IMR-90 (cell line): Measurements from ENCODE around the gene C19orf33. TPM values are rescaled to one million over a fixed set of nuclear protein-coding genes. Genes with fewer than 3 reads are reported as not detected.

ENCODE experiments used
- ATAC-seq: fragments of 200-7000 bp; cut with Tn5 transposase; 2 replicates; pipeline ENCODE4 v1.9.1; 2020; ENCODE audit warnings: low read depth, mild to moderate bottlenecking, moderate library complexity
- BruUV-seq: library from RNA; stranded (reverse); fragments of 400-500 nt; replicated peaks from 2 replicates; lab custom pipeline; 2021; lab: Mats Ljungman, UMichigan
- CTCF ChIA-PET: fragments of 300-600 bp; formaldehyde crosslinking; extraction: SDS; loops from one replicate; lab custom pipeline; 2021; ENCODE audit warnings: antibody characterized with exemption; lab: Yijun Ruan, JAX
- POLR2A ChIA-PET: fragments of 300-600 bp; sonication (Branson Sonifier 250); formaldehyde crosslinking; loops from one replicate; lab custom pipeline; 2022; ENCODE audit warnings: antibody characterized with exemption; ENCODE audit not compliant: unreplicated experiment; lab: Charles Lee
- DNase-seq: peaks from one replicate; pipeline ENCODE4 v3.0.0; 2013
- H2AFZ ChIP-seq: replicated peaks from 2 replicates; pipeline ENCODE3; 2013; ENCODE audit warnings: low read length, mild to moderate bottlenecking; ENCODE audit not compliant: poor library complexity
- H2AK5ac ChIP-seq: 2 replicates; pipeline ENCODE4 v1.6.1; 2013; ENCODE audit warnings: low read depth, low read length, inconsistent platforms
- H2AK9ac ChIP-seq: replicated peaks from 2 replicates; pipeline ENCODE3; 2013; ENCODE audit warnings: mild to moderate bottlenecking, low read depth, low read length, moderate library complexity; ENCODE audit not compliant: poor library complexity
- H2BK120ac ChIP-seq: 2 replicates; pipeline ENCODE4 v1.6.1; 2013; ENCODE audit warnings: low read depth, low read length, inconsistent platforms
- H2BK15ac ChIP-seq: 3 replicates; pipeline ENCODE4 v1.6.1; 2013; ENCODE audit warnings: low read depth, low read length, inconsistent platforms
- H2BK20ac ChIP-seq: 2 replicates; pipeline ENCODE4 v1.6.1; 2013; ENCODE audit warnings: low read depth, mild to moderate bottlenecking, inconsistent platforms, low read length, moderate library complexity
- H2BK5ac ChIP-seq: 2 replicates; pipeline ENCODE4 v1.6.1; 2013; ENCODE audit warnings: mild to moderate bottlenecking, low read depth, low read length, inconsistent platforms; ENCODE audit not compliant: poor library complexity, severe bottlenecking
- H3K14ac ChIP-seq: replicated peaks from 2 replicates; pipeline ENCODE4 v1.6.1; 2013; ENCODE audit warnings: low read depth, low read length, inconsistent platforms
- H3K18ac ChIP-seq: 2 replicates; pipeline ENCODE4 v1.6.1; 2013; ENCODE audit warnings: low read depth, low read length, control low read depth
- H3K23ac ChIP-seq: 2 replicates; pipeline ENCODE4 v1.6.1; 2013; ENCODE audit warnings: low read depth, low read length, inconsistent platforms
- H3K27ac ChIP-seq: 2 replicates; pipeline ENCODE4 v1.5.1; 2013; ENCODE audit warnings: mild to moderate bottlenecking, control low read depth, low read length; ENCODE audit not compliant: insufficient read depth
- H3K27me3 ChIP-seq: 2 replicates; pipeline ENCODE4 v1.6.1; 2013; ENCODE audit warnings: low read length; ENCODE audit not compliant: control insufficient read depth, insufficient read depth
- H3K36me3 ChIP-seq: 2 replicates; pipeline ENCODE4 v1.6.1; 2013; ENCODE audit warnings: low read length, mixed read lengths; ENCODE audit not compliant: control insufficient read depth, insufficient read depth
- H3K4ac ChIP-seq: 2 replicates; pipeline ENCODE4 v1.6.1; 2013; ENCODE audit warnings: low read depth, low read length, inconsistent platforms
- H3K4me1 ChIP-seq: 2 replicates; pipeline ENCODE4 v1.6.1; 2013; ENCODE audit warnings: low read length, mixed read lengths; ENCODE audit not compliant: control insufficient read depth, insufficient read depth
- H3K4me2 ChIP-seq: 2 replicates; pipeline ENCODE4 v1.6.1; 2013; ENCODE audit warnings: low read depth, mild to moderate bottlenecking, control low read depth, low read length, moderate library complexity
- H3K4me3 ChIP-seq: 2 replicates; pipeline ENCODE4 v1.5.1; 2013; ENCODE audit warnings: low read depth, mild to moderate bottlenecking, control low read depth, low read length, moderate library complexity; ENCODE audit not compliant: insufficient read depth
- H3K56ac ChIP-seq: 2 replicates; pipeline ENCODE4 v1.6.1; 2013; ENCODE audit warnings: low read length, inconsistent platforms; ENCODE audit not compliant: insufficient read depth; ENCODE audit errors: extremely low read depth
- H3K79me1 ChIP-seq, 2 experiments: 2 replicates each; pipeline ENCODE4 v1.6.1; 2013; ENCODE audit warnings: low read length in 2 of 2, inconsistent platforms in 1 of 2, low read depth in 1 of 2
- H3K9ac ChIP-seq: 2 replicates; pipeline ENCODE4 v1.6.1; 2013; ENCODE audit warnings: low read depth, low read length, control low read depth
- H3K9me1 ChIP-seq: 2 replicates; pipeline ENCODE4 v1.6.1; 2013; ENCODE audit warnings: low read length, inconsistent platforms; ENCODE audit not compliant: insufficient read depth
- H3K9me3 ChIP-seq: 2 replicates; pipeline ENCODE4 v1.6.1; 2013; ENCODE audit warnings: low read length; ENCODE audit not compliant: control insufficient read depth, insufficient read depth
- H4K20me1 ChIP-seq: 2 replicates; pipeline ENCODE4 v1.6.1; 2013; ENCODE audit warnings: low read length, inconsistent platforms; ENCODE audit not compliant: insufficient read depth
- H4K5ac ChIP-seq: 2 replicates; pipeline ENCODE4 v1.6.1; 2013; ENCODE audit warnings: mild to moderate bottlenecking, low read depth, low read length, control low read depth
- H4K8ac ChIP-seq, 2 experiments: 2 replicates each; pipeline ENCODE4 v1.6.1; 2013; ENCODE audit warnings: low read depth in 2 of 2, low read length in 2 of 2, control low read depth in 1 of 2, inconsistent platforms in 1 of 2
- H4K91ac ChIP-seq: 2 replicates; pipeline ENCODE4 v1.6.1; 2013; ENCODE audit warnings: low read depth, low read length, inconsistent platforms; ENCODE audit not compliant: insufficient read depth
- BHLHE40 ChIP-seq: fragments of 150-350 bp; IDR thresholded peaks from 2 replicates; pipeline ENCODE4 v1.6.1; 2016; ENCODE audit warnings: mild to moderate bottlenecking, low read depth, low read length
- CEBPB ChIP-seq: IDR thresholded peaks from 2 replicates; pipeline ENCODE4 v1.6.1; 2012; ENCODE audit warnings: low read depth, low read length, improper control_type of control experiment
- CHD1 ChIP-seq: IDR thresholded peaks from 2 replicates; pipeline ENCODE4 v1.6.1; 2012; ENCODE audit warnings: low read depth, low read length, improper control_type of control experiment
- FOS ChIP-seq: fragments of 150-350 bp; IDR thresholded peaks from 2 replicates; pipeline ENCODE4 v1.6.1; 2016; ENCODE audit warnings: low read depth, low read length
- MAFK ChIP-seq: IDR thresholded peaks from 2 replicates; pipeline ENCODE4 v1.6.1; 2012; ENCODE audit warnings: low read depth, low read length, improper control_type of control experiment
- NFE2L2 ChIP-seq: fragments of 150-350 bp; IDR thresholded peaks from 2 replicates; pipeline ENCODE4 v1.6.1; 2016; ENCODE audit warnings: low read depth, mild to moderate bottlenecking, low read length
- POLR2A ChIP-seq: IDR thresholded peaks from 2 replicates; pipeline ENCODE4 v1.6.1; 2012; ENCODE audit warnings: mild to moderate bottlenecking, low read depth, low read length
- RAD21 ChIP-seq: IDR thresholded peaks from 2 replicates; pipeline ENCODE4 v1.6.1; 2012; ENCODE audit warnings: low read length, improper control_type of control experiment
- RCOR1 ChIP-seq: IDR thresholded peaks from 2 replicates; pipeline ENCODE4 v1.6.1; 2012; ENCODE audit warnings: mild to moderate bottlenecking, low read length, improper control_type of control experiment; ENCODE audit not compliant: insufficient replicate concordance
- RFX5 ChIP-seq: IDR thresholded peaks from 2 replicates; pipeline ENCODE4 v1.8.0; 2012; ENCODE audit warnings: low read depth, mild to moderate bottlenecking, low read length, moderate library complexity
- SMC3 ChIP-seq: fragments of 150-350 bp; IDR thresholded peaks from 2 replicates; pipeline ENCODE4 v1.6.1; 2016; ENCODE audit warnings: low read depth, mild to moderate bottlenecking, antibody characterized with exemption, low read length, moderate library complexity
- WGBS, 2 experiments: methylation state at CpG; one replicate each; pipeline versions ENCODE4 v1.1.5 to v1.1.7; 2013; ENCODE audit warnings: missing lambda C conversion rate in 2 of 2; ENCODE audit not compliant: insufficient read length in 1 of 2; ENCODE audit errors: extremely low coverage in 2 of 2; 5-methylcytosine and 5-hydroxymethylcytosine counted together
- dilution Hi-C: fragments of 300-500 bp; cut with HindIII; formaldehyde crosslinking; loops from one replicate; pipeline ENCODE4 v1.14.3; 2018; ENCODE audit warnings: low sequenced_read_pairs; ENCODE audit not compliant: unreplicated experiment
- in situ Hi-C: fragments of 300-500 bp; cut with MboI; formaldehyde crosslinking; loops from 3 replicates; pipeline ENCODE4 v1.14.3; 2019; ENCODE audit warnings: low sequenced_read_pairs, inconsistent platforms, mixed read lengths
- intact Hi-C: fragments of 100-400 bp; cut with micrococcal nuclease; formaldehyde crosslinking; loops from 2 replicates; pipeline ENCODE4 v1.10.0; 2022
- polyA plus RNA-seq, 3 experiments: library from polyadenylated mRNA; depleted of rRNA; stranded (reverse); fragments of >200 nt; gene quantifications; 2 replicates each; pipeline ENCODE4 v1.2.3, GENCODE V29; 2012; ENCODE audit warnings: low replicate concordance in 1 of 3
- total RNA-seq: library from RNA; depleted of rRNA; stranded (reverse); fragments of >200 nt; gene quantifications from 2 replicates; pipeline ENCODE4 v1.2.3, GENCODE V29; 2012
- TF ChIP-seq, protein P1 (sequence below): conservative IDR thresholded peaks from 2 replicates; pipeline ENCODE4 v1.5.1; 2012; ENCODE audit warnings: mild to moderate bottlenecking, low read depth, low read length, improper control_type of control experiment
- TF ChIP-seq, protein P2 (sequence below): fragments of 150-350 bp; IDR thresholded peaks from 2 replicates; pipeline ENCODE4 v1.6.1; 2016; ENCODE audit warnings: low read depth, mild to moderate bottlenecking, low read length, moderate library complexity, borderline replicate concordance

C19orf33 gene
- total and polyA plus RNA-seq, 2 of the 4 experiments (the other 2 are of a cell fraction), result 0.80 TPM; not detected in 1

DNA sequence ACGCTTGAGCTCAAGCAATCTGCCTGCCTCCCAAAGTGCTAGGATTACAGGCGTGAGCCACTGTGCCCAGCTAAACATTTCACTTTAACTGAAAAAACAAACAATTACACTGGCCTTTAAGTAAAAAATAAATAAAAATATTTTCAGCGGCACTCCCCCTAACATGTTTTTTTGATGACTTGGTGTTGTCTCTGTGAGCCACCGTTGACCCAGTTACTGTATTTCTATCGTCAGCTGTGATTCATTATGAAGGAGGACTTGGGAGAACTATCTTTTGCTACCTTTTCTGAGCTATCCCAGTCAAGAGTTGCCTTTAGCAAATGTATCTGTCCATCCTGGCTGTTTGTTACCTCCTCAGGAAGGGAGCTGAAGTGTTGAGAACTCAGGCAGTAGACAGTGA is 18.5 kb upstream of the C19orf33 start:
- peak overlapping the region; percentile 52 for H2AK9ac ChIP-seq
- no TSS peak for BruUV-seq
- peaks cover 2% of the 10 kb centered on the region; the same call in 1 of the 2 replicates for H3K9me1 ChIP-seq
- no peak overlapping the region for H3K56ac ChIP-seq
- intact Hi-C loops, result no loop called here
- peak overlapping the region; percentile 71 for H2AFZ ChIP-seq
- H2BK5ac ChIP-seq, result peak overlapping the region; percentile 62
- H2BK15ac ChIP-seq, result peak overlapping the region; percentile 99; the same call in 2 of the 3 replicates
- in situ Hi-C loops, result no loop called here
- POLR2A ChIA-PET, result no interaction called here
- H3K79me1 ChIP-seq, result no peaks in the 10 kb centered on the region
- dilution Hi-C loops, result no loop called here
- peak; percentile 62 for DNase-seq
- no peak overlapping the region for H3K4me3 ChIP-seq
- TF ChIP-seq RFX5 (no peak), FOS (no peak), CEBPB (no peak), CHD1 (no peak), MAFK (no peak), BHLHE40 (no peak), RCOR1 (no peak), RAD21 (no peak), NFE2L2 (no peak), SMC3 (no peak), POLR2A (no peak)
- TF ChIP-seq, protein P1, sequence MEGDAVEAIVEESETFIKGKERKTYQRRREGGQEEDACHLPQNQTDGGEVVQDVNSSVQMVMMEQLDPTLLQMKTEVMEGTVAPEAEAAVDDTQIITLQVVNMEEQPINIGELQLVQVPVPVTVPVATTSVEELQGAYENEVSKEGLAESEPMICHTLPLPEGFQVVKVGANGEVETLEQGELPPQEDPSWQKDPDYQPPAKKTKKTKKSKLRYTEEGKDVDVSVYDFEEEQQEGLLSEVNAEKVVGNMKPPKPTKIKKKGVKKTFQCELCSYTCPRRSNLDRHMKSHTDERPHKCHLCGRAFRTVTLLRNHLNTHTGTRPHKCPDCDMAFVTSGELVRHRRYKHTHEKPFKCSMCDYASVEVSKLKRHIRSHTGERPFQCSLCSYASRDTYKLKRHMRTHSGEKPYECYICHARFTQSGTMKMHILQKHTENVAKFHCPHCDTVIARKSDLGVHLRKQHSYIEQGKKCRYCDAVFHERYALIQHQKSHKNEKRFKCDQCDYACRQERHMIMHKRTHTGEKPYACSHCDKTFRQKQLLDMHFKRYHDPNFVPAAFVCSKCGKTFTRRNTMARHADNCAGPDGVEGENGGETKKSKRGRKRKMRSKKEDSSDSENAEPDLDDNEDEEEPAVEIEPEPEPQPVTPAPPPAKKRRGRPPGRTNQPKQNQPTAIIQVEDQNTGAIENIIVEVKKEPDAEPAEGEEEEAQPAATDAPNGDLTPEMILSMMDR, result no peak
- TF ChIP-seq, protein P2, sequence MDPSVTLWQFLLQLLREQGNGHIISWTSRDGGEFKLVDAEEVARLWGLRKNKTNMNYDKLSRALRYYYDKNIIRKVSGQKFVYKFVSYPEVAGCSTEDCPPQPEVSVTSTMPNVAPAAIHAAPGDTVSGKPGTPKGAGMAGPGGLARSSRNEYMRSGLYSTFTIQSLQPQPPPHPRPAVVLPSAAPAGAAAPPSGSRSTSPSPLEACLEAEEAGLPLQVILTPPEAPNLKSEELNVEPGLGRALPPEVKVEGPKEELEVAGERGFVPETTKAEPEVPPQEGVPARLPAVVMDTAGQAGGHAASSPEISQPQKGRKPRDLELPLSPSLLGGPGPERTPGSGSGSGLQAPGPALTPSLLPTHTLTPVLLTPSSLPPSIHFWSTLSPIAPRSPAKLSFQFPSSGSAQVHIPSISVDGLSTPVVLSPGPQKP, result no peak
- H3K9me3 ChIP-seq, result no peaks in the 10 kb centered on the region
- peak overlapping the region; percentile 83 for H2BK20ac ChIP-seq
- no peaks in the 10 kb centered on the region for H3K36me3 ChIP-seq
- H4K5ac ChIP-seq, result peak overlapping the region; percentile 62; the same call in 1 of the 2 replicates
- H3K9ac ChIP-seq, result no peak overlapping the region; the same call in 1 of the 2 replicates
- no peaks in the 10 kb centered on the region for H4K20me1 ChIP-seq
- H3K23ac ChIP-seq, result peak overlapping the region; percentile 22; the same call in 1 of the 2 replicates
- peak overlapping the region; percentile 95 for H2AK5ac ChIP-seq
- peak overlapping the region in 1 of 2 experiments; percentile 81; a peak in 2 of 4 replicates for H4K8ac ChIP-seq
- H3K27me3 ChIP-seq, result no peaks in the 10 kb centered on the region
- CTCF ChIA-PET, result no interaction called here
- H3K18ac ChIP-seq, result peak overlapping the region; percentile 58; the same call in 1 of the 2 replicates
- H4K91ac ChIP-seq, result peak overlapping the region; percentile 73
- H3K4me1 ChIP-seq, result peaks cover 13% of the 10 kb centered on the region
- H2BK120ac ChIP-seq, result peak overlapping the region; percentile 89
- H3K14ac ChIP-seq, result peak overlapping the region; percentile 93
- ATAC-seq, result peak; percentile 18; the same call in 1 of the 2 replicates
- H3K27ac ChIP-seq, result no peak overlapping the region
- peak overlapping the region; percentile 87 for H3K4ac ChIP-seq
- peak overlapping the region; percentile 28; the same call in 1 of the 2 replicates for H3K4me2 ChIP-seq
- WGBS, 2 experiments, result 100% methylated on average over 1 of the region's 5 CpGs; no CpG with 5 or more reads in 1 of the 2 experiments
